Transverse colon (tissue), 4 donors: ENCODE results near the gene RGS7BP. TPM values are rescaled to one million over a fixed set of nuclear protein-coding genes. Genes with fewer than 3 reads are reported as not detected.

Experiments
- DNase-seq: peaks from one replicate; pipeline ENCODE4 v3.0.0-alpha.2; 2019
- H3K27ac ChIP-seq, 4 donors: fragments of 200-600 bp; sonication (generic); 2 replicates each; pipeline ENCODE4 v1.5.1; 2016 to 2018; ENCODE audit warnings: inconsistent platforms in 4 of 4
- H3K27me3 ChIP-seq: fragments of 200-600 bp; sonication (generic); 2 replicates; pipeline ENCODE4 v1.5.1; 2017; ENCODE audit warnings: inconsistent platforms
- H3K36me3 ChIP-seq, 4 donors: fragments of 200-600 bp; sonication (generic); 2 replicates each; pipeline ENCODE4 v1.5.1; 2017 to 2019; ENCODE audit warnings: inconsistent platforms in 4 of 4
- H3K4me1 ChIP-seq, 4 donors: fragments of 200-600 bp; sonication (generic); 2 replicates each; pipeline ENCODE4 v1.5.1; 2017 to 2020; ENCODE audit warnings: inconsistent platforms in 4 of 4
- H3K4me3 ChIP-seq, 4 donors: fragments of 200-600 bp; sonication (generic); 1 replicate in 1 of 4; 2 replicates in 3 of 4; pipeline versions ENCODE4 v1.5.1 to v1.6.1; 2017 to 2019; ENCODE audit warnings: inconsistent platforms in 4 of 4
- H3K9me3 ChIP-seq, 2 donors: fragments of 200-600 bp; sonication (generic); 2 replicates each; pipeline ENCODE4 v1.5.1; 2017 to 2019; ENCODE audit warnings: inconsistent platforms in 2 of 2
- EP300 ChIP-seq: sonication (generic); formaldehyde crosslinking; IDR thresholded peaks from one replicate; pipeline ENCODE4 v1.6.1; 2017; ENCODE audit warnings: antibody characterized with exemption, low read depth
- POLR2A ChIP-seq: fragments of 450-650 bp; IDR thresholded peaks from one replicate; pipeline ENCODE4 v1.6.1; 2016; ENCODE audit warnings: antibody characterized with exemption, mild to moderate bottlenecking, moderate library complexity
- POLR2AphosphoS5 ChIP-seq, 3 donors: sonication (generic); formaldehyde crosslinking; IDR thresholded peaks; one replicate each; pipeline ENCODE4 v1.6.1; 2016; ENCODE audit warnings: antibody characterized with exemption in 3 of 3
- WGBS, 2 donors: methylation state at CpG; one replicate each; pipeline ENCODE4 v1.1.5; 2018; ENCODE audit warnings: low coverage in 1 of 2; 5-methylcytosine and 5-hydroxymethylcytosine counted together
- in situ Hi-C, 4 donors: fragments of 200-750 bp; cut with MboI; loops; one replicate each; pipeline versions ENCODE4 v1.15.0 to v1.15.1; 2017; ENCODE audit warnings: low sequenced_read_pairs in 3 of 4, low pct_ligation_motif_present in 1 of 4, low pct_unique_long_range_greater_than_20kb in 1 of 4
- intact Hi-C: fragments of 100-400 bp; cut with DNase I; formaldehyde crosslinking; loops from one replicate; pipeline ENCODE4 v1.15.1; 2023; ENCODE audit warnings: low total_unique reads
- total RNA-seq, 4 donors: library from RNA; depleted of rRNA; stranded (reverse); fragments of >200 nt; gene quantifications; one replicate each; pipeline ENCODE4 v1.1.0, GENCODE V29; 2016
- TF ChIP-seq, protein P1 (sequence below), 5 experiments: fragments of 200-600 bp in 3 of 5; fragments of 450-650 bp in 2 of 5; sonication (generic) in 3 of 5; IDR thresholded peaks; 1 replicate in 2 of 5; 2 replicates in 3 of 5; pipeline ENCODE4 v1.5.1; 2016 to 2017; ENCODE audit warnings: antibody characterized with exemption in 5 of 5, inconsistent platforms in 3 of 5, mild to moderate bottlenecking in 2 of 5, moderate library complexity in 1 of 5

RGS7BP gene
- total RNA-seq, 4 donors from 2014 or later, result 0.40 to 1.9 (median 0.41) TPM; not detected in 1

GRCh38 chr5:64576250-64576649 is 70.4 kb downstream of the RGS7BP start:
- TF ChIP-seq EP300 (no peak), POLR2A (no peak), POLR2AphosphoS5 (IDR thresholded peaks at IDR 0.05) (no peak)
- TF ChIP-seq, protein P1, sequence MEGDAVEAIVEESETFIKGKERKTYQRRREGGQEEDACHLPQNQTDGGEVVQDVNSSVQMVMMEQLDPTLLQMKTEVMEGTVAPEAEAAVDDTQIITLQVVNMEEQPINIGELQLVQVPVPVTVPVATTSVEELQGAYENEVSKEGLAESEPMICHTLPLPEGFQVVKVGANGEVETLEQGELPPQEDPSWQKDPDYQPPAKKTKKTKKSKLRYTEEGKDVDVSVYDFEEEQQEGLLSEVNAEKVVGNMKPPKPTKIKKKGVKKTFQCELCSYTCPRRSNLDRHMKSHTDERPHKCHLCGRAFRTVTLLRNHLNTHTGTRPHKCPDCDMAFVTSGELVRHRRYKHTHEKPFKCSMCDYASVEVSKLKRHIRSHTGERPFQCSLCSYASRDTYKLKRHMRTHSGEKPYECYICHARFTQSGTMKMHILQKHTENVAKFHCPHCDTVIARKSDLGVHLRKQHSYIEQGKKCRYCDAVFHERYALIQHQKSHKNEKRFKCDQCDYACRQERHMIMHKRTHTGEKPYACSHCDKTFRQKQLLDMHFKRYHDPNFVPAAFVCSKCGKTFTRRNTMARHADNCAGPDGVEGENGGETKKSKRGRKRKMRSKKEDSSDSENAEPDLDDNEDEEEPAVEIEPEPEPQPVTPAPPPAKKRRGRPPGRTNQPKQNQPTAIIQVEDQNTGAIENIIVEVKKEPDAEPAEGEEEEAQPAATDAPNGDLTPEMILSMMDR (IDR thresholded peaks at IDR 0.05), result no peak
- WGBS, 2 donors, result 39 to 62% methylated on average over 2 of the region's 2 CpGs
- DNase-seq, result no peak
- Histone ChIP-seq H3K36me3 (no peaks in the 10 kb centered on the region), H3K27me3 (no peaks in the 10 kb centered on the region), H3K9me3 (no peaks in the 10 kb centered on the region), H3K4me3 (no peak overlapping the region), H3K27ac (no peak overlapping the region), H3K4me1 (no peaks in the 10 kb centered on the region)
- intact Hi-C loops (no loop called here), in situ Hi-C loops (no loop called here)

DNA sequence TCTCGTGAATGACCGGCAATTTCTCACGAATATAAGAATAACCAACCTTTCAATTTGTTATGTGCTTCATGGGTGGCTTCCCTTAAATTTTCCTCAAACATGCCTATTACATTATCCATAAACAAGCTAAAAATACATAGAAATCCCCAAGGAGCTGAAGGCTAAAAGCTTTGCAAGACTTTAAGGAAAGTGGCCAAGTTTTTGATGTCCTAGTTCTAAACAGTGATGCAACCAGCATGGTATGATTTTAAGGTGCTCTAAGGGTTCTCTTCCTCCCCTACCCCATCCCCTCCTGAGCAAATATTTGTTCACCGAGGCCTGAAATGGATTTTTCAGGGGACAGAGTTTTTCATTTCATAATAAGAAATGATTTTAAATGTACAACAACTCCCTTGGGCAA is 79.8 kb downstream of the RGS7BP start:
- in situ Hi-C loops, result no loop called here
- 60 to 64% methylated on average over 3 to 4 of the region's 4 CpGs for WGBS, 2 donors
- no peak overlapping the region for H3K27ac ChIP-seq

DNA sequence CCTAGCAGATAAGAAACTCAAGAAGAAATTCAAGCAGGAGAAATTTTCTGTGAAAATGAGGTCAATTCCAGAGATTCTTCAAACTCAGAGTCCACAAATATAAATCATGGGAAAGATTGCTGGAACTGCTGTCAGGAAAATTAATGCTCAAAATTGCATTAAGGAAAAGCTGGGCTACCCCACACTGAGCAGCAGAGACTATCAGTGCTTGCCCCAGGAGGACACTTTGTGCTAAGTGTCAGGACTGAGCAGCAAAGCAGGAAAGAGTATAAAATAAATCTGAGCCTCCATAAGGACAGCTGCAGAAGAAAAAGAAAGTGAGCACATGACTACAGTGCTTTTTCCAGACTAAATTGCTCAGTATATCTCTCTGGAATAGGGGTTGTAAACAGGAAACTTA is 81.6 kb downstream of the RGS7BP start:
- Histone ChIP-seq H3K4me3 (no peak overlapping the region), H3K27me3 (no peaks in the 10 kb centered on the region), H3K4me1 (no peaks in the 10 kb centered on the region), H3K27ac (no peak overlapping the region), H3K9me3 (no peaks in the 10 kb centered on the region), H3K36me3 (no peaks in the 10 kb centered on the region)
- no peak for DNase-seq
- TF ChIP-seq EP300 (no peak), POLR2AphosphoS5 (IDR thresholded peaks at IDR 0.05) (no peak), POLR2A (no peak)
- TF ChIP-seq, protein P1 (IDR thresholded peaks at IDR 0.05), result no peak
- intact Hi-C loops (no loop called here), in situ Hi-C loops (no loop called here)

More for the DNA sequence above, 79.8 kb downstream of the RGS7BP start:
- Histone ChIP-seq H3K9me3 (no peaks in the 10 kb centered on the region), H3K36me3 (no peaks in the 10 kb centered on the region), H3K4me1 (no peaks in the 10 kb centered on the region), H3K4me3 (no peak overlapping the region), H3K27me3 (no peaks in the 10 kb centered on the region)
- TF ChIP-seq POLR2A, result no peak
- no peak for TF ChIP-seq POLR2AphosphoS5 (IDR thresholded peaks at IDR 0.05)
- TF ChIP-seq, protein P1 (IDR thresholded peaks at IDR 0.05), result no peak
- TF ChIP-seq EP300, result no peak
- DNase-seq, result no peak
- intact Hi-C loops, result no loop called here

- Histone ChIP-seq H3K27me3 (no peaks in the 10 kb centered on the region), H3K4me3 (no peak overlapping the region), H3K36me3 (no peaks in the 10 kb centered on the region), H3K9me3 (no peaks in the 10 kb centered on the region), H3K27ac (no peak overlapping the region), H3K4me1 (no peaks in the 10 kb centered on the region)
- in situ Hi-C loops (no loop called here), intact Hi-C loops (no loop called here)
- no peak for DNase-seq
- 31% methylated on average over 2 of the region's 2 CpGs; no CpG with 5 or more reads in 1 of the 2 donors for WGBS, 2 donors
- TF ChIP-seq, protein P1 (IDR thresholded peaks at IDR 0.05), result no peak
- TF ChIP-seq EP300 (no peak), POLR2AphosphoS5 (IDR thresholded peaks at IDR 0.05) (no peak), POLR2A (no peak)
Observed at GRCh38 chr5:64592730-64593341, 87.0 kb downstream of the RGS7BP start.
